AG20443 (cell line): ENCODE measurements around the gene ZNF618.

Experiments
- DNase-seq: peaks from one replicate; pipeline ENCODE4 v3.0.0; 2012; ENCODE audit warnings: low spot score, mixed read lengths

The ZNF618 gene

DNA sequence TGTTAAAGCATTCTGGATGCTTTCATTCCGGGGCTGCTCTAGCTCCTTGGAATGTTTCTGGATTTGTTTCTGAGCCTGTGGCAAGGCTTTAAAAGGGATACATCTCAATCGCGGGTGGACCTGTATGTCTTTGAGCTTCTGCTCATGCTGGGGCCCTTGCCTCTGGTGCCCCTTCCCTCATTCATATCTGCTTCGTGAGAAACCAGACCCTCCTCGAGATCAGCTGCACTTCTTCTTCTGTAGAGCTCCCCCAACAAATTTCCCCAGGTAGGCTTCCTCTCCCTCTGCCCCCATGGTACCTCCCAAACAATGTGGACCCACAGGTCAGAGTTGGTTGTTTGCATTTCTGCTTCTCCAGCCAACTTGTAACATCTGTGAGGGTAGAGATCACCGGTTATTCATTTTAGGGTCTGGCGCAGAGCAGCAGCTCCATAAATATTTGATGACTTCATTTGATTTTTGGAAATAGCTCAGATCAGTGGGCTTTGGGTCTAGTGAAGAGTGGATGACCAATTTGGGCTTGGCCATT, 6.6 kb downstream of the ZNF618 start:
- DNase-seq: no peak

- DNase-seq: no peak
Measured at GRCh38 chr9:113885183-113886025, 9.3 kb downstream of the ZNF618 start.

- DNase-seq: peak; percentile 46
Measured at GRCh38 chr9:113886026-113886369, 9.9 kb downstream of the ZNF618 start.

DNA sequence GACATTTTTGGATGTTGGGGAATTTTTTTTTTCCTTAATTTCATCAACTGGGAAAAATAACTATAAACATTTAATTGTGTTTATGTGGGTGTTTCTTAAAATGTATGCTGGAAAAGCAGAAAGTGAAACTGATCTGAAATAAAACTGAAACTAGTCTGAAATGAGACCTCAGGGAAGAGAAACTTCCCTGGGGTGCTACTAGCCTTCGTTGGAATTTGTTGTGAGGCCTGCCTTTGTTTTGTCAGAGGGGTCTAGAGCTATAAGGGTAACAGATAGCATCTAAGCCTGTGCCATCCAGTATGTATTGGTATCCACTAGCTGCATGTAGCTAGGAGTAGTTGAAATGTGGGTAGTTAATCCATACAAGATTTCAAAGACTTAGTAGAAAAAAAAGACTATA, 10.4 kb downstream of the ZNF618 start:
- no peak for DNase-seq

DNA sequence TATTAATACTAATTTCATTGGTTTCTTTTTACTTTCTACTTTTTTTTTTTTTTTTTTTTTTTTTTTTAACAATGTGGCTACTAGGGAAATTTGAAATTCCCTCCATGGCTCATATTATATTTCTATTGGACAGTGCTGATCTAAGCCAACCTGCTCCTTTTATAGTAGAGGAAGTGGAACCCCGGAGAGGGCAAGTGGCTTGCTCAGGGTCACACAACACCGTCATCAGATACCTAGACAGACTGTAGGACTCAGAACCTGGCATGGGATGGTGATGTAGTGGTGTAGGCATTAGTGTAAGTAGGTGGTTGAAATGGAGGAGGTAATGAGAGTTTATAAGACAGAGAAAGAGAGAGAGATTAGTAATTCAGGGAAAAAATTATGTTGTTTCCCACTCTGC, 10.8 kb downstream of the ZNF618 start:
- DNase-seq: peak; percentile 42

GRCh38 chr9:113887436-113887835, 11.3 kb downstream of the ZNF618 start:
- no peak for DNase-seq

DNA sequence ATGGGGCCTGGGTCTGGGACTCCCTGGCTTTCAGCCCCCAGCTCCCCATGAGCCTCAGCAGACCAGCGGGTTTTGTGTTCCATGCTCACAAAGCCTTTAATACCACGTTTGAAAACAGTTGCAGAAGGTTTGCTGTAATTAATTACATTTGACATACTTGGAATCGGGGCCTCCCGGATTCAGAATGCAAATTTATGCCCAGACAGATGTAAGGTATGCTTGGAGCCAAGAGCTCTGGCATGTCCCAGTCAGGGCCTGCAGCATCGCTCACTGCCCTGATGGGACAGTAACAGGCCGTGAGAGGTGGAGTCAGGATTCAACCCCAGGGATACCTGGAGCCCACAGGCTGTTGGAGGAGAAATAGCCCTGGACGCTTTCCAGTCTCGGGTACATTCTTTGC, 12.2 kb downstream of the ZNF618 start:
- no peak for DNase-seq

GRCh38 chr9:113888976-113889375, 12.9 kb downstream of the ZNF618 start:
- no peak for DNase-seq

GRCh38 chr9:113890704-113891103, 14.6 kb downstream of the ZNF618 start:
- DNase-seq: no peak

DNA sequence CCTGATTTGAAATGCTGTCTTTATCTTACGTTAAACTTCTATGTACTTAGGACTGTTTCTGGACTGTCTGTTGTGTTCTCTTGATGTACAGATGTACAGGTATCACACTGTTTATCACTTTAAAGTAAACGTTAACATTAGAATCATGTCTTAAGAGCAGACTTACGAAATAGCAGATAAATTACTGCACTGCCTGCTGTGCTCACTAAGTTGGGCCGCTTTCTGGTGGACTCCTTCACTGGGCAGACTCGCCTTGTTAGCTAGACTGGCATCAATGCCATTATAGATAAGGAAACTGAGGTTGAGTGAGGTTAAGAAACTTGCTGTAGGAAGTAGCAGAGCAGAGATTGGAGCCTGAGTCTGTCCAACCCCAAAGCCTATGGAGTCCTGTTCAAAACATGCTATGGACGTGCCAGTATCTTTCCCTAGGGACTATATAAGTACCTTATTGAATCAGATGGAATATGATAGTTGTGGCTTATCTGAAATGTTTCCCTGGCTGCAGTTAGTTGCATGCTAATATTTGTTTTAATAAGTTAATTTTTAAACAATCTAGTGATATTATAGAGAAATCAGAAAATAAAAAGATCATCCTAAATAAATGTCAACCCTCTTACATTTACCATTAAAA, 16.9 kb downstream of the ZNF618 start:
- DNase-seq: no peak

DNA sequence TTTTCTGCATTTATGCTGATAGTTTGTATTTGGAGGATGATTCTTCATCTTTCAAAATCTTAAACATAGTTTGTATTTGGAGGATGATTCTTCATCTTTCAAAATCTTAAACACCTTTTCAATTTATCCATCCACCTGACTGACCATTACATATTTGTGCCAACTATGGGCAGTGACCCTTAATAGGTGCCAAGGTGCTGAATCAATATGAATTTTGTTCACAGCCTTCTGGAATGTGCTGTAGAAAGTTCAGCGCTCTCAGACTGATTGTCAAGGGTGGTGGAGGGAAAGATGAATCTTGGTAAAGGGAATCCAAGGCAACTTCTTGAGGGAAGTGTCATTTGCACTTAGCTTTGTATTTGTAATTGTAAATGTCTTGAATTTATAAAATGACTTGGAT, 18.1 kb downstream of the ZNF618 start:
- no peak for DNase-seq

DNA sequence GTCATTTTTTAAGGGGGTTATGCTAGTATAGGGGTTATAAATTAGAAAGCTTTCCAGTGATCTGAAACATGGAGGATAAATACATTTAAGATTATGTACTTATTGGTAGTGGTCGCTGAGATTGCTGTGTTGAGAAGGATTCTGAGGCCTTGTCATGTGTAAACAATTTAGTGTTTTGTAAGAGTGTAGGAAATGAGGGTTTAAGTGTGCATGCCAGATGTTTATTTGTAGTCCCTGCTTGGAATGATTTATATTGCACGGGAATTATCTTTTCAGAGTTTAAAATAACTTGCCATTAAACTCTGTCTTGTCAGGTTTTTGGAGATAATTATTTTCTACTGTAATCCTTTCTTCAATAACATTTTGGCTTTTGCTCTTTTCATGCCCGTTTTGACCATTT, 19.4 kb downstream of the ZNF618 start:
- DNase-seq: no peak

DNA sequence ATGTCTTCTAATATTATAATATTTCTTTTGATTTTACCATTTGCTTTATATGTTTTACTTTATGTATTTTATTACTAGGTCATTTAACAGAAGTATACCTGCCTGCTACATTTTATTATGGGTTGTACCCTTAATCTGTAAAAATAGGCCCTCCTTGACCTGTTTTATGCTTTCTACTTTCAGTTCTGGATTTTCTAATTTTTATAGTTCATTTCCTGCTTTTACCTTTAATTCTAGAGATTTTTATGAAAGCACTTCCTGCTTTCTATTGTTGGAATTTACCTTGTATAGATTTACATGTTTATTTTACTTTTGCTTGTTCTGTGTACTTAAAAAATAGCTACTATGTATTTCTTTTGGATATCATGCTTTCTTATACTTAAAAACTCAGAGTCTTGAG, 20.6 kb downstream of the ZNF618 start:
- no peak for DNase-seq

DNA sequence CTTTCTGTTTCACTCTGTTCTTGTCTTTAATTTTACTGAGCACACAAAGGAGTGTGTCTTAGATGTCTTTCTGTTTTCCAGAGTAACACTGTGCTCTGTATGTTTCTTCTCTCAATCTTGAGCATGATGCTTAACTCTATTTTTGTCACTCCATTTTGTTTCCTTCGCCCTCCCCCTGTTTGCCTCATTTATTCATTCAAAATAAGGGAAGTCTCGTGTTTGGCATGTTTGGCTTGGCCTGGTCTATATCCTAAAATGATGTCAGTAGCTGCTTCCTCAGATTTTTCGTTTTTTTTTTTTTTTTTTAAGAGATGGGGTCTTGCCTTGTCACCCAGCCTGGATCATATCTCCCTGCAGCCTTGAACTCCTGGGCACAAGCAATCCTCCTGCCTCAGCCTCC, 22.0 kb downstream of the ZNF618 start:
- no peak for DNase-seq

- DNase-seq: no peak
Measured at GRCh38 chr9:113898596-113898995, 22.5 kb downstream of the ZNF618 start.

DNA sequence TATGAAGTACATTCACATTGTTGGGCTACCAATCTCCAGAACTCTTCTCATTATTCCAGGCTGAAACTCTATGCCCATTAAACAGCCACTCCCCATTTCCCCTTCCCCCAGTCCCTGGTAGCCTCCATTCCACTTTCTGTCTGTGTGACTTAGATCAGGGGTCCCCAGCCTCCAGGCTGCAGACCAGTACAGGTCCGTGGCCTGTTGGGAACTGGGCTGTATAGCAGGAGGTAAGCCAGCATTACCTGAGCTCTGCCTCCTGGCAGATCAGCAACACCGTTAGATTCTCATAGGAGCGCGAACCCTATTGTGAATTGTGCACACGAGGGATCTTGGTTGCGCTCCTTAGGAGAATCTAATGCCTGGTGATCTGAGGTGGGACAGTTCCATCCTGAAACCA, 23.1 kb downstream of the ZNF618 start:
- no peak for DNase-seq

DNA sequence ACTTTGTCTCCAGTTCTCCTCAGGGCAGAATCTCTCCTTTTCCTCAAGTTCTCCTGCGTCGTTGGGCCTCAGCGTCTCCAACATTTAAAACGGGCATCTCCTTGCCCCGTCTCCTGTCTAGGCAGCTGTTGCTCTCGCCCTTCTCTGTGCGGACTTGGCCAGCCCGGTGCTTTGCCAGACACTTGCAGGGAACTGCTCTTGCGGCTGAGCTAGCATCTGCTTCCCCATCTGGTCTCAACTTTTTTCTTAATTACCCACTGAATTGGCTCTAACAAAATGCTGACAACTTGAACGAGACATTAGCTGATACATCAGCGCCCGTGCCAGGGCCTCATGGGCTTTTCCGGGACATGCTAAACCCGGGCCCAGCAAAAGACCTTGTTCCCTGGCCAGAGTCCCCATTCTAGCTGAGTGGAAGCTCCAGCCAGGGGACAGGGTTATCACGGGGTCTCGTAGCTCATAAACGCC, 25.1 kb downstream of the ZNF618 start:
- DNase-seq: peak; percentile 36

DNA sequence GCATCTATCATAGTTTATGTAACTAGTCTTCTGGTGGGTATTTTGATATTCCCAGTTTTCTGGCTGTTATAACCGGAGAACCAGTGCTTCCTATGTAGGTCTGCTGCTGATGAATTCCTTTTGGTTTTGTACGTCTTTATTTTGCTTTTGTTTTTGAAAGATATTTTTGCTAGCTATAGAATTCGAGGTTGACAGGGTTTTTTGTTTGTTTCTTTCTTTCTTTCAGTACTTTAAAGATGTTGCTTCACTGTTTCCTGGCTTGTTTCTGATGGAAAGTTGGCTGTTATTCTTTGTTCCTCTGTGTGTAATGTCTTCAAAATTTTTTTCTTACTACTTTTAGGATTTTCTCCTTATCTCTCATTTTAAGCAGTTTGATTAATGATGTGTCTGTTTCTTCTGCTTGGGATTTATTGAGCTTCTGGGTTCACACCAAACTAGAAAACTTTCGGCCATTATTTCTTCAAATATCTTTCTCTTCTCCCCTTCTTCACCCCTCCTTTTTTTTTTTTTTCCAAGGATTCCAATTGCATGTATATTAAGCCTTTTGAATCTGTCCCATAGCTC, 27.5 kb downstream of the ZNF618 start:
- no peak for DNase-seq

- peak; percentile 51 for DNase-seq
Measured at GRCh38 chr9:113906411-113907110, 30.5 kb downstream of the ZNF618 start.

DNA sequence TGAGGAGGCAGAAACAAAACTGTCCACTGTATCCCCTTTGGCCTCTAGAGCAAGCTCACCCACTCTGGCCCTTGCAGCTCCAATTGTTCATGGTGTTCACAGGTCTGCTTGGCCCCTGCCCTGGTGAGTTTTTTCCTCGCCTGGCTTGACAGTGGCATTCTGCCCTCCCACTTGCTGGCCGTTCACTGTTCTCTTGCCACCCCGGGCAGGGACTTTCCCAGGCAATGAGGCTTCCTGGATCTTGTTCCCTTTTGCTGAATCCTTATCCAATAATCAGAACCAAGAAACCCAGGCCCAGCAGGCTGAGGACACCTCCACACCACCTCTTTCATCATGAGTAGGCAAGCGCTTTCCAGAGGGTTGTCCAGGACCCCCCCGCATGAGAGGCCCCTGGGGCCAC, 31.2 kb downstream of the ZNF618 start:
- DNase-seq: no peak

GRCh38 chr9:113909421-113909820, 33.3 kb downstream of the ZNF618 start:
- DNase-seq: no peak

GRCh38 chr9:113910036-113910639, 34.0 kb downstream of the ZNF618 start:
- no peak for DNase-seq
